NCI-H82 treated with DMSO at 0.1 percent for 48 hours (cell line): ENCODE measurements around the gene NPAS3.

Source experiments
- DNase-seq: peaks from one replicate; lab custom pipeline; 2025; ENCODE audit not compliant: unreplicated experiment; lab: John Stamatoyannopoulos, UW

The NPAS3 gene

DNA sequence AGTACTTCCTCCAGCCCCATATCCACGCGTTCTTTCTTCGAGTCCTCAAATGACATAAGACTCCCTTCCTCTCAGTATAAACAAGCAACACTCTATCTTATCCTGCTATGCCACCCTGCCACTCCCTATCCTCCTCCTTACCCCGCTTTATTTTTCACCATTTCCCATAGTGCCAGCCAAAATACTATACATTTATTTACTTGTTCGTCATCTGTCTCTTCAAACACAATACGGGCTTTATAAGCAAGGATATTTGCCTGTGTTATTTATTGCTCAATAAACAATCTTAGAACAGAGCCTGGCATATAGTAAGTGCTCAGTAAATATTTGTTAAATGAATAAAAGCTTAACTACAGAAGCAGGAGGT, 567.3 kb downstream of the NPAS3 start:
- no peak for DNase-seq

DNA sequence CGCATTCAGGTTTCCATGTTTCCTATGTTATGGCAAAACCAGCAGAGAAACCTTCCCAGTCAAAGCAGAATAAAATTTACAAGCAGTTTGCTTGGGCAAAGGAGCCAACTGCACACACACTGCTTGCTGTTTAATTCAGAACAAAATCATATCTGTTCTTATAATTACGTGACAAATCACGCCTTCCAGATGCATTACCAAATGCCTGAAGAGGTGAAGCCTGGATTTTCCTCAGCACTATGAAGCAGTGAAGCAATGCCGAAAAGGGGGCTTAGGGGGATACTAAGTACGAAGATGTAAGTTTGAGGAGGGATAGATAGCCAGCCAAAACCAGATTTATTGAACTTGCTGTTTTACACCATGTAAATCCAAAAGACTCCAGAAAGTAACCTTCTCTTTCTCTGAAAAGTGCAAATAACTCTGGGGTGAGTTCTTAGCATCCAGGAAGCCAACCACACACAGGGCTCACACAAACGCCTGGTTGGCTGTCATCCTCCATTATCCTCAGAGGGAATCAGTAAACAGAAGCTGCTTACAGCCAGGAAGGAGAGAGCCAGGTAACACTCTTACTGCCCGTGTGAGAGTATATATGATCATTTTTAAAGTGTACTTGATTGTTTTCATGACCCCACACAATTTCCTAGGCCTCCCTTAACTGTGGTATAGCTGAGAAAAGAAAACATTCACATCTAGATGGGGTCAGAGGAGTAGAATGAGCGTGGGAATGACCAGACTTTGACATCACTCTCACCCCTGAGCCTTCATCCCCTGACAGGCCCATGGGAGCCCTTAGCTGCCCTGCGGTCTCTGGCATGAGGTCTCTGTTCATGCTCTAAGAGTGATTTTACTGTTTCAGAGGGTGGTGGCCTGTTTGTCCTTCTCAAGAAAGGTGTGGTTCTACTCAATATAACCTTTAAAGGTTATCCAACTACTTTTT, 569.7 kb downstream of the NPAS3 start:
- no peak for DNase-seq

DNA sequence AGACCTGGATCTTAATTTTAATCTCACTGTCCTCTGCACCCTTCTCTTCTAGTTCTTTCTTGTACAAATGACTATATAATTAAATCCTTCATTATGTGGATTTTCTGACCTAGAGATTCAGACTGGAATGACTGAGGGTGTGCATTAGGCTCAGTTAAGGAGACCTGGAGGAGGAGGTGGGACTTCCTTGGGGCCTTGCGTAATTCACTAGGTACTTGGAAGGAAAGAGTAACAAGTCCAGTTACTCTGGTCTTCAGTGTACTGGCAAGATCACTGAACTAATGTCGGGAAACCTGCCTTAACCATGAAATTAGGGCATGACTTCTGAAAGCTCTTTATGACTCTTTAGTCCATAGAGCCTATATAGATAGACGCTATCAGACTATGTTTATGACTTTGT, 570.8 kb downstream of the NPAS3 start:
- DNase-seq, result no peak

DNA sequence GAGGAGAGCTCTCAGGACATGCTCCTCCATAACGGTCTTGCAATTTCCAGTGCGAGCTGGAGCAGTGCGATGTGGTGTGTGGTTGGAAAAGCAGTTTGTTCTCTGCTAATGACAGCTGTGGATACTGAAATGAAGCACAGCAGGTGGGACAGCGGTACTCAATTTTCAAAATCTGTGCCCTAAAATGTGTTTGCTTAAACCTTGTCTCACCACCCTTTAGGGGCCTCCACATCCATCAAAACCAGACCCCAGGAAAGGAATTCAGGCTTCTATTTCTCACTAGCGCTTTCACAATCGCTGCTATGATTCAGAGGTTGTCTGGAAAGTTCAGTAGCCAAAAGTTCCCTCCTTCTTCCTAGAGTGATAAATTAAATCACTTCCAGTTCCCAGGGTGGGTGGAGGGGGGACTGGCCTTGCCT, 571.4 kb downstream of the NPAS3 start:
- DNase-seq, result no peak

DNA sequence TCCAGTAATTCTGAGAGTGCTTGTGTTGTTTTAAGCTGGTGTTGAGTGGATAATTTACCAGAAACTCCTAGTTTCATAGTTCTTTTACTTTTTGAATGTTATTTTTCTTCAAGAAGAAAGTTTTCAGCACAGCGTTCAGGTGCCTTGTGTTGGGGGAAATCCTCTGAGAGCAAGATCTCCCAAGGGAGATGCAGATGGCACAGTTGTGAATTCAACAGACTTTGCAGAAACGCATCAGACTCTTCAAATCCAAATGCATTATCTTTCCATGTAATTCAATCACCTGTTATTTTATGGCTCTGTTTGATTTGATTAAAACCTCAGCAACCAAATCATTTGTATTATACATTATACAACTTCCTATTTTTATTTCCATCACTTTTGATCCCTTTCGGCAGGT, 572.3 kb downstream of the NPAS3 start:
- DNase-seq, result no peak

DNA sequence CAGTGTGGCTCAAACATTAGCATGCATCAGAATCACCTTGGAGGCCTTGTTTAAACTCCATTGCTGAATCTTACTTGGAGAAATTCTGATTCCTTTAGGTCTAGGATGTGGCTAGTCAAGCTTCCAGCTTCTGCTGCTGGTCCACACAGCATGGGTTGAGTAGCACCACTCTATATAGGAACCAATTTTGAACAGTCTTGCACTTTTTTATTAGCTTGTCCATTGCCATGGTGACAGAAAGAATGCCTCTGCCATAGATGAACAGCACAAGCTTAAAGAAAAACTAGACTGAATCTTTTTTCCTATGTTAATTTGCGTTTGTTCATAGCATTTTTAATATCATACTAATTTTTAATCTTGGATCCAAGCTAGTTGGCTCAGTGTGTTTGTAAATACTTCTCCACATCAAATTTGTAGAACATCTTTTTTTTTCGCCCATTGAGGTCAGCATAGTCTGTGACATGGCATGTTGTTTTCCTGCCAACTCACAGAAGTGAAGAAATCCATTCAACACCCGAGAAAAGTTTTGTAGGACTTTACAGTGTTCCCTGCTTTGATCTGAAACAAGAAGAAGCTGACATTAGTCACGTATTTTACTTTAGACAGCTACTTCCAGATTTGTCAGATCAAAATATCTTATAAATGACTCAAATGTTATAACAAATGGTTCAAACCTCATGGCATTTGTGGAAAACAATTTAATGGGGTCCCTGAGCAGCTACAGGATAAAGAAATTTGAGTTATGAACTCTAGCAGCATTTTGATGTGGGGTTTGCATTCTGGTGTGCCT, 573.4 kb downstream of the NPAS3 start:
- DNase-seq, result no peak

DNA sequence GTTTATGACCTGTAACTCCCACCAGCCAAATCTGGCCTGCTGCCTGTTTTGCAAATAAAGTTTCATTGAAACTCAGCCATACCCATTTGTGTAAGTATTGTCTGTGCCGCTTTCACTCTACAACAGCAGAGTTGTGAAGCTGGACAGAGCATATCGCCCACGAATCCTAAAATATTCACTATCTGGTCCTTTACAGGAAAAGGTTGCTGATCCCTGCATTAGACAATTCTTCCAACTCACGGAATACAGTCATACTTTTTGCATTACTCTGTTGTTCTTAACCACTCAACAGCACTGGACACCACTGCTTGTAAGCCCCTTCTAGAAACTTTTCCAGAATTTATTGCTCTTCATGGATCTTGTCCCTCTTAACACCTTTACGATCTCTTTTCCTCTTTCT, 576.8 kb downstream of the NPAS3 start:
- no peak for DNase-seq

DNA sequence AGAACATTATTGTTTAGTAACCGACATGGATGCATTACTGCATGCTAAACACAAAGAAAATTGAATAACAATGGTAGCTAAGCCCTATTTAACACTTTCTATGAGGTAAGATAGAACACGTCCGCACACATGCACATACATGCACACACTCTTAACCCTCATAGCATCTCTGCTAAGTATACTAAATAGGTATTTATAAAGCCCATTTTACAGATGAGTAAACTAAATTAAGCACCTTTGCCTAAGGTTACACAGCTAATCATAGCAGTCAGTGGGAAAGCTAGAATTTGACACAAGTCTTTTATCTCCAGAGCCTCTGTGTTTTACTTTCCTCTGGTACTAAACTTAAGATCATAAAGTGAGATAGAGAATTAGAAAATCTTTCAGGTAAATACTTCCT, 577.2 kb downstream of the NPAS3 start:
- DNase-seq, result no peak

DNA sequence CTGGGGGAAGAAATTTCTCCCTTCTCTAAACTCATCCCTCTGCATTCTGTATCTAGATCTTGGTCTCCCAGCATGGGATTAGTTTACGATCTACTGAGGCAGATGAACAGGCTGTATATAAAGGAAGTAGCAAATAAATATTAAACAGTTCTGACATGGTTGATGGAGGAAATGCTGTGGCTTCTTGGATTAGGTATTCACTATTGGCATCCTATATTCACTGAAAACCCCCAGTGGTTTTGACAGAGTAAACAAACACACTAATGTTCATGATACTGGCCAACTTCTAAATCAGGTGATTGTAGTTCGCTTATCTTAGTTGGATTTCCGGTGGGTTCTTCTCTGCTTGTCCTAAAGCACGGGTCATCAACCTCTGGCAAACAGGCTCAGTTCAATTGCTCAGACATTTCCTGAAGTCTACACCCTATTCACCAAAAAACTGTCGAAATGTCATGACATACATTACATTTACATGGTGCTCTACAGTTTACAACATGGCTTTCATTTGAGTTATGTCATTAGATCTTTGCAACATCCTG, 578.3 kb downstream of the NPAS3 start:
- DNase-seq, result no peak

DNA sequence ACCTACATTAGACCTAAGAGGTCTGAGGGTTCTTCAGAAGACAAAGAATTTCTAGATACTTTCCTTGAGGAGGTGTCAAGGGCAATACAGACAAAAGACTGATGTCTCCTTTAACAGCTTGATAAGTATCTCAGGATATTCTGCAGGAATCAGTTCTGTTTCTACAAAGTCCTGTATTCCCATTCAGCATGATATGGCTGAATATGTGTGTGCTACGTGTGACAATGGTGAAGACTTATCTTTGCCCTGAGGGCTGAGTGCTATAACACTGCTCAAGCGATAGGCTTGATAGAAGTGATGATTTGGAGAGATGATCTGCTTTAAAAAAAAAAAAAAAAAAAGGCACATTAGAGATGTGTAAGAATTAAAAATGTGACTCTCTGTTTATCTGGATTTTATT, 582.5 kb downstream of the NPAS3 start:
- DNase-seq, result no peak

DNA sequence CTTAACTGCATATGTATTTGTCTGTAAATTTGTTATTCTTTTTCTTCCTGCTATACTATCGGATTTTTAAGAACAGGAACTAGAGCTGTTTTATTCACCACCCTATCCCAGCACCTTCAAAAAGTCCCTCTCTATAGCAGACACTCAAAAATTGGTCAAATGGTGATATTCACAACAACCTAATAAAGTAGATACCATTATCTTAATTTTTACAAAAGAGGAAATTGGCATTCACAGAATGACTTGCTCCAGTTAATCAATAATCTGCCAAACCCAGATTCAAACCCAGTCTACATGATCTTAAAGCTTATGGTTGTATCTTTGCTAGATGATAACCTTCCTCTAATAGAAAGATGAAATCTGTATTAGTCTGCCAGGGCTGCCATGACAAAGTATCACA, 585.6 kb downstream of the NPAS3 start:
- no peak for DNase-seq

DNA sequence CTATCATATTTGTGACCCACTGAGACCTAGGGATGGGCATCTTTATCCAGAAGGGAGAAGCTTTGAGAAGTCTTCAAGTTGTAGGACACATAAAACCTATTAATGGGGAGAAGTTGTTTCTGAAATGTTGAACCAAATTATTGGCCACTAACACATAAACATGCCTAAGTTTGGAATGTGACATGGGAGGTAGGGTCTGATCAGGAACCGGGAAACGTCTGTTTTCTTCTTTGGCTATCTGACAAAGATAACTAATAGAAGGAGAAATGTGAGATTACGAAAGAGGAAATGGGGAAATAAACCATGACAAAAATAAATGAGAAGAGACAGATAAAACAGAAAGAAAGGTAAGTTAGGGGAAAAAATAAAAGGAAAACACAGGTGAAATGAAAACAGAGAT, 586.9 kb downstream of the NPAS3 start:
- DNase-seq, result no peak

DNA sequence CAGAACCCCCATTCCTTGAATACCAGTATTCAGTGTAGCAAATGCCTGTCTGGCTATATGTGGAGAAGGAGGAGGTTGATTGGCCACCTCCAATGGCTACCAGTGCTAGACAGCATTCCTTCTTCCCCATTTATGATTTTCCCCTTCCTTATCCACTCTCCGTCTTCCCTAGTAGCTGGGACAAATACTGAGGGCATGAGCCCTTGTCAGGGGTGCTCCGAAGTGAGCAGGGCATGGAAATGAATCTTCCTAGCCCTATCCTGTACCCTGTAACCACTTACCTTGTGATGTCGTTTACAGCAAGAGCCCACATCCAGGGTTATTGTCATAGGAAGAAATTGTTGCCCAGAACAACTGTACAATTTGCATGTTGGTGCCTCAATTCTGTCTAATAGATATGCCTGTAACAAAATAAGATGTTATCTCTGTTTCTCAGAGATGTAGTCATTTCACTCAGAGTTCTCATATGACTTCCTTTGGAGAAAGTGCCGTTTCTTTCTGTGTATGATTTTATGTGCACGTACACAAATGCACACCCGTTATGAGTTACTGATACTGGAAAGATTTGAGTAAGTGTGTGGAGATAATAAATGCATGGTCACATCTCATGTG, 588.5 kb downstream of the NPAS3 start:
- DNase-seq, result no peak

DNA sequence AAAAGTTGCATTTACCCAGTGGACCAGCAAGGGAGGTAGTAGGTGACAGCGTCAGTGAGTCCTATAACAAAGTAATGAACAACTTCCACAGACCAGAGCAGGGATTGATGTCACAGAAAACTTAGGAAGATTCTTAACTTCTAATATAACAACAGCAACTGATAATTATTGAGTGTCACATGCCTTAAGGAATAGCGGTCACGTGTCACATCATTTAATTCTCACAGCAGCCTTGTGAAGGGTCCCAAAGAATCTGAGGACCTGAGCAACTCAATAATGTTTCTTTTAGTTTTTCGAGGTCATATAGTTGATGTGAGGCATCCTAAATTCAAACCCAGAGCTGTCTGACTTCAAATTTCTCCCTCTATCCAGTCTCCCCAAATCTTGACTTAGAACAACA, 590.0 kb downstream of the NPAS3 start:
- no peak for DNase-seq

DNA sequence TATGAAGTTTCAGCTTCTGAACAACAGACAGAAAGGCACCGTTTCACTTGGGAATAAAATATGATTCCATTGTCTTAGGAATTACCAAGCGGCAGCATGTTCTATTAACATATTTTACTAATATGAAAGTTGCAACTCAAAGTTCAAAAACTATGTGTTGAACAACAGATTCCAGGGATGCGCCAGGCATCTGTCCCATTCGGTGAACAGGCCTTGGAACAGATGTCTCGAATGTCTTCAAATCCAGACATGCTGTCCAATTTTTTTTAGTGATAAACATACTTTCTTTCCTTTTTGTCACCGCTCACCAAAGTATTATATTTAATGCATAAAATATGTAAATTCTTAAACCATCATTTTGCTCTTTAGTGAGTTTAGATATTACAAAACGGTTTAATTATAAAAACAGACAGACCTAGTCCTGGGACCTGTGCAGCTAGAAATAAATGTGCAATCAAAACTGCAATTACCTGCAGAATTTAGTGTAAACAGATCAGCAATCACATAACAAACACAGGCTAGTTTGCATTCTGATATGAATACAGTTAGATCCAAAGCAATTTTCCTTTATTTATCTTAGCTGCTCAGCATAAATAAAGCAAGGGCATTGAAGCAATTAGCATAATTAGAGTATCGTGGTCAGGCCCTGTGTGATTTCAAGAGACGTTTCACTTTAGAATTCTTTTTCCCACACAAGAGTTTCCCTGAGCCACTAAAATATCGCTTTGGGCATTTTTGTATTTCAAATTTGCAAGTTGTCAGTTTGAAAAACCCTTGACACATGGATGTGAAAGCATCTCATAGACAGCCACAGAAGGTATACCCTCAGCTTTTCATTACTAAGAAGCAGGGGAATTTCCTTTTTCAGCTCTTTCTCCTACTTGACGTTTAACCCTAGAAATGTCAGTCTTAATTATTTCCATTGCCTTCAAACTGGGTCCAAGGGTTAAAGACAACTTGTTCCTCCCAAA, 591.4 kb downstream of the NPAS3 start:
- DNase-seq, result no peak

DNA sequence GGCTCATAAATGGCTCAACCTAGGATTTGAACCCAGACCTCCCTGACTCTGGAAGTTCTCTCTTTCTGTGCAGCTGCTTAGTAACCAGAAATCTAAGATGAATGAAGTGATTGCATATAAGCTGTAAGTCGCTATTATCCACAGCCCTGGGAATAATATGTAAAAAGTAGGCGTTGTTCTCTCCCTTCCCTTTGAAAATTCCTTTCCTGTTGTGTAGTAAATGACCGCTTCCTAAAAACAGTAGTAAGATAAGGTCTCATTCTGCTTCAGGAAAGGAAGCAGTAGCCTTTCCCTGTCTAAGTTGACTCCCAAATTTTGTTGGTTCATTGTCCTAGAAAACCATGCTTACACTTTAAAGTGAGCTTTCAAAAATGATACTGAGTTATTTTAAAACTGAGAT, 593.9 kb downstream of the NPAS3 start:
- no peak for DNase-seq

DNA sequence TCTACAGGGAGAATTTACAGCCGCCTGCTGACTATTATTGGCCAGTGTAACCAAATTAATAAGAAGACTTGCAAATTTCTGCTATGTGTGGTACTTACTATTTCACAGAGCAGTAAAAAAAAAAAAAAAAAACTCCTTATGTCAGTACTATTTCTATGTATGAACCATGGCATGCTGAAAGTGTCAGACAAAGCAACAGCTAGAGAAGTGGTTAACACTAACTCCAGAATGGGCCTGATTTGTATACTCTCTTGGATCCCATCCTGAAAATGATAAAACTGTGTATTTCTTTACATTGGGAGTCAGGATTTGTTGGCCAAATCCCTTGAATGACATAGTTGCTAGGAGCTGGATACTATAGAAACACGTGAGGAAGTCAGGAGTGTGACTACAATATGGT, 595.4 kb downstream of the NPAS3 start:
- DNase-seq, result no peak

DNA sequence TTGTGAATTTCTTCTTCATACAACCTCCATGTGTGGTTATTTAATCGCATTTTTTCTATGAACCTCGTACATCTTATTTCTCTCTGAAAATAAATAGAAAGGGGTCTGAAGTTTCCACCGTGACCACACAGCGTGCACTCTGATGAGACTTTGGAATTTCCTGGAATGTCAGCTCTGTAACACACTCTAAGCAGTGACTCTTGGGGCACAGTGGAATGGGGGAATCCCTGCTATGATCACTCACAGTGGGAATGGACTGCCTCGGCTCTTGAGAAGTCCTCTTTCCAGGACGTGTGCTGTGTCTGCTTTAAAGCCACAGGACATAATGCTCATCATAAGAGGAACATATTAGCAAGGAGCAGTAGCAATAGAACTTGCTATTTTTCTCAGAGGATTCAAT, 596.0 kb downstream of the NPAS3 start:
- DNase-seq, result no peak

DNA sequence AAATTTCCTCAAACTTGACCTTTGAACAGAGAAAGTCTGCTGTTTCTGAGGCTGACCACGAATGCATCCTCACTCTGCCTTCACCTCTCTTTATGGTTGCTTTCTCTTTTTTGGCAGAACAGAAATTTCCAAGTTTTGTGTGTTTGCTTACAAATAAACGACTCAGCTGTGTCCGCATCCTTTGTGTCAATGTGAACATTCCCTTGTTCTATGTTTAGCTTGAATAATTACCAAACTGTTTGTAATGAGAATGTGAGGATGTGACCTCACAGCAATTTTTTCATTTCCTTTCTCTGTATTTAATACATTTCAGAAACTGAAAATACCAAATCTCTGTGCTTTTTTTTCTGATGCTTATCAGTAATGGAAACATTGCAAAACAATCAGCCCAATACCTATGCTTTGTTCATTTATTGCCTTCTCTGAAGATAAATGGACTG, 601.3 kb downstream of the NPAS3 start:
- no peak for DNase-seq

DNA sequence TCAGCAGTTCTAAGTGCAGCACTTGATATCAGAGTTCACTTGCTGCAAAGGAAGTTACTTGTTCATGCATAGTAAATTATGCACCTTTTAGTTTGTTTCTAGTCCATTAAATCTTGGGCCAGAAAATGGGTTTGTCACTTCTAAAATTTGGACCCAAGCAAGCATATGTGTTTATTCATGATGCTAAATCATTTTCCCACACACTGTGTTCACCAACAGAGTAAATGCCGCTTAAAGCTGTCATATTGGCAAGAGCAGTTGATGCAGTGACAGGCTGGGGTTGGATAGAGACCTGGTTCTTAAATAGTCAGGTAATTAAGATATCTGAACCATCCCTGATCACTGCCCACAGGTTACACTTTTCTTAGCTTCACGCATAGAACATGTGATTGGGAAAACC, 602.5 kb downstream of the NPAS3 start:
- DNase-seq, result no peak
